Cardiac fibroblast (primary cell): ENCODE measurements around the gene CCL5.

Experiments used
- DNase-seq, 2 donors: peaks; one replicate each; pipeline versions ENCODE4 v3.0.0 to v3.0.0-alpha.2; 2010; ENCODE audit warnings: low read depth in 2 of 2
- H3K4me3 ChIP-seq, 2 donors: replicated peaks in 1 of 2; 1 replicate in 1 of 2; 2 replicates in 1 of 2; pipeline ENCODE4 v1.5.1; 2011; ENCODE audit warnings: low read depth in 2 of 2, low read length in 2 of 2, mild to moderate bottlenecking in 2 of 2, moderate library complexity in 1 of 2
- TF ChIP-seq, protein P1 (sequence below): IDR thresholded peaks from one replicate; pipeline ENCODE4 v1.5.1; 2011; ENCODE audit warnings: low read depth, mild to moderate bottlenecking, low read length, inconsistent platforms

Gene CCL5

GRCh38 chr17:35906926-35907637 is 26.9 kb upstream of the CCL5 start:
- TF ChIP-seq, protein P1, sequence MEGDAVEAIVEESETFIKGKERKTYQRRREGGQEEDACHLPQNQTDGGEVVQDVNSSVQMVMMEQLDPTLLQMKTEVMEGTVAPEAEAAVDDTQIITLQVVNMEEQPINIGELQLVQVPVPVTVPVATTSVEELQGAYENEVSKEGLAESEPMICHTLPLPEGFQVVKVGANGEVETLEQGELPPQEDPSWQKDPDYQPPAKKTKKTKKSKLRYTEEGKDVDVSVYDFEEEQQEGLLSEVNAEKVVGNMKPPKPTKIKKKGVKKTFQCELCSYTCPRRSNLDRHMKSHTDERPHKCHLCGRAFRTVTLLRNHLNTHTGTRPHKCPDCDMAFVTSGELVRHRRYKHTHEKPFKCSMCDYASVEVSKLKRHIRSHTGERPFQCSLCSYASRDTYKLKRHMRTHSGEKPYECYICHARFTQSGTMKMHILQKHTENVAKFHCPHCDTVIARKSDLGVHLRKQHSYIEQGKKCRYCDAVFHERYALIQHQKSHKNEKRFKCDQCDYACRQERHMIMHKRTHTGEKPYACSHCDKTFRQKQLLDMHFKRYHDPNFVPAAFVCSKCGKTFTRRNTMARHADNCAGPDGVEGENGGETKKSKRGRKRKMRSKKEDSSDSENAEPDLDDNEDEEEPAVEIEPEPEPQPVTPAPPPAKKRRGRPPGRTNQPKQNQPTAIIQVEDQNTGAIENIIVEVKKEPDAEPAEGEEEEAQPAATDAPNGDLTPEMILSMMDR = no peak
- no peak for DNase-seq
- H3K4me3 ChIP-seq = no peak overlapping the region

GRCh38 chr17:35906191-35906925 is 26.2 kb upstream of the CCL5 start:
- TF ChIP-seq, protein P1 = no peak
- no peak overlapping the region for H3K4me3 ChIP-seq
- DNase-seq = peak; percentile 45 to 72

DNA sequence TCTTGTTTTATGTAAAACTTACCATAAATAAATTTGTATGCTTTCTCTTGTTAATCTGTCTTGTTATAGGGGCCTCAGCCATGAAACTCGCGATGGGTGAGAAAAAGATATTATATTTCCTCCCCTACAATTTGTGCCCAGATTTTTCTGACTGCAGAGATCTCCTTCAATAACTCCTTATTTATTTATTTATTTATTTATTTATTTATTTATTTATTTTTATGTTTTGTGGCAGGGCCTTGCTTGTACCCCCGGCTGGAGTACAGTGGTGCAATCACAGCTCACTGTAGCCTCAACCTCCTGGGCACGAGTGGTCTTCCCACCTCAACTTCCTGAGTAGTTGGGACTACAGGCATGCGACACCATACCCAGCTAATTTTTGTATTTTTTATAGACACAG is 23.3 kb upstream of the CCL5 start:
- H3K4me3 ChIP-seq = no peak overlapping the region
- DNase-seq = no peak
- TF ChIP-seq, protein P1 = no peak

GRCh38 chr17:35901631-35902175 is 21.5 kb upstream of the CCL5 start:
- peak in 1 of 2 donors; percentile 83 for DNase-seq
- no peak overlapping the region for H3K4me3 ChIP-seq
- TF ChIP-seq, protein P1 = no peak

GRCh38 chr17:35900708-35901480 is 20.7 kb upstream of the CCL5 start:
- TF ChIP-seq, protein P1 = no peak
- no peak overlapping the region for H3K4me3 ChIP-seq

GRCh38 chr17:35900280-35900679 is 20.1 kb upstream of the CCL5 start:
- no peak for DNase-seq
- TF ChIP-seq, protein P1 = no peak
- no peak overlapping the region for H3K4me3 ChIP-seq

More at GRCh38 chr17:35900708-35901480, 20.7 kb upstream of the CCL5 start:
- peak; percentile 35 for DNase-seq
